Erythroblast (primary cell): Measurements from ENCODE around the gene SNRNP35.

Experiments used
- GATA1 ChIP-seq: IDR thresholded peaks from 2 replicates; pipeline ENCODE4 v1.6.1; 2011; ENCODE audit warnings: low read depth, mild to moderate bottlenecking, control low read depth, low read length, moderate library complexity
- POLR2A ChIP-seq: IDR thresholded peaks from 2 replicates; pipeline ENCODE4 v1.6.1; 2011; ENCODE audit warnings: mild to moderate bottlenecking, low read length

DNA sequence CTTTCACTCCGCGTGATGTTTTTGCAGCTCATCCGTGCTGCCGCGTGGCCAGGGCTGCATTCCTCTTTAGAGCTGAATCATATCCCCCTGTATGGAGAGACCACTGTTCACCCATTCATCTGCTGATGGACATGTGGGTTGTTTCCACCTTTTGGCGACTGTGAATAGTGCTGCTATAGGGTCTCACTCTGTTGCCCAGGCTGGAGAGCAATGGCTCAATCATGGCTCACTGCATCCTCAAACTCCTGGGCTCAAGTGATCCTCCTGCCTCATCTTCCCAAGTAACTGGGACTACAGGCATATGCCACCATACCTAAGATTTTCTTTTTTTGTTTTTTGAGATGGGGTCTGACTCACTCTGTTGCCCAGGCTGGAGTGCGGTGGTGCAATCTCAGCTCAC lies 39.1 kb downstream of the SNRNP35 start:
- TF ChIP-seq POLR2A = no peak
- no peak for TF ChIP-seq GATA1
